Measurements from ENCODE around the gene CRTAC1. TPM values are rescaled to one million over a fixed set of nuclear protein-coding genes. Genes with fewer than 3 reads are reported as not detected.

Gene CRTAC1
- total RNA-seq, 2 donors from 2014 or later: not detected

DNA sequence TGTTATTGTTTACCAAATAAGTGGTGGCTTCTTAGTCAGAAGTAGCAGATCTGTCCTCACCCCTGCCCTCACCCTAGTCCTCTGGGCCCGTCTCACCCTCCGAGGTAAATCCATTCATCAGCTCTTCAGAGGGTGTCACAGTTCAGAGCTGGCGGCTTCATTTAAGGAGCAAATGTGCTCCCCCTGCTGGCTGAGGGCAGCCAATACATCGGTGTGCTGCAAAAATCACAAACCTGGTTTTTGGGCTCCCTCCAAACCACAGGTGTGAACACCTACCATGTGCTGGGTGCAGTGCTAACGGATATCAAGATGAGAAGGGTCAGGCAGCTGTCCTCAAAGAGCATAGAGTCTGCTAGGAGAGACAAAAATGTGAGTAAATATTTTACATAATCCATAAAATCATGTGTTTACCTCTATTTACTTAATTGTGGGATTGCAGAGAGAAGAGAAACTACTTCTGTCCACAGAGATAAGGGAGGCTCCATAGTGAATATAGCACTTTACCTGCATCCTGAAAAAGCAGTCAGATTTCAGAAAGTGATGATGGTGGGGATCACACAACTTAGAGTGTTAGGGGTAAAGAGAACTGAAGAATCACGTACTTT lies 15.5 kb upstream of the CRTAC1 start:
- Mint-ChIP-seq H3K36me3 (ENCODE audit: low read depth) (peaks cover 2% of the 10 kb centered on the region), H3K27ac (no peak overlapping the region), H3K27me3 (peaks cover 45% of the 10 kb centered on the region), H3K4me1 (peaks cover 4% of the 10 kb centered on the region), H3K4me3 (no peak overlapping the region)
- DNase-seq (peak; percentile 30 to 48 (median 33)), ATAC-seq (peak; percentile 84)
- H3K9me3 ChIP-seq (ENCODE audit: control insufficient read depth, low read length, poor library complexity, severe bottlenecking): no peaks in the 10 kb centered on the region

DNA sequence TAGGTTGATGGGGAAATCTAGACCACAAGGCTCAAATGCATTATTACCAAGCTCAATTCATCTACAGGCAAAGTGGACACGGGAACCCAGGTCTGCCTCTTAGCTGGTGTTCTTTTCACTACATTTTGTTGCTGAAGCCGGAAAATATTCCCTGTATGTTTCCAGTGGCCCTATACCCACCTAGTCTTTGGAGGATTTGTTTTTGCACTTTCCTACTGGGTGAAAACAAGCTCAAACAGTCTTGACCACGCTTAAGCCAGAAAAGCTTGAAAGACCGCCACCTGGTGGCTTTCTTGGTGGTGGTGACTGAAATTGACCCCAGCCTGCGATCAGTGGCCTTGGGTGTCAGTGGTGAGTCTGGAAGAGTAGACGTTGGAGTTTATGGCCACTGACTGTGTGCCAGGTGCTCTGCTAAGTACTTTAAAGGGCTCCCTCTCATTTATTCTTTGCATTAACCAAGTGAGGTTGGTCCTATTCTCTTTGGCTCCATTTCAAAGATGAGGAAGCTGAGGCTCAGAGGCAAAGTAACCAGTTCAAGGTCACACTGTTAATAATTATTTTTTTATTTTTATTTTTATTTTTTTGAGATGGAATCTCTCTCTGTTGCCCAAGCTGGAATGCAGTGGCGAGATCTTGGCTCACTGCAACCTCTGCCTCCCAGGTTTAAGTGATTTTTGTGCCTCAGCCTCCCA lies 11.1 kb upstream of the CRTAC1 start:
- peaks cover 80% of the 10 kb centered on the region for H3K27me3 Mint-ChIP-seq

GRCh38 chr10:98039690-98040381 lies 9.4 kb upstream of the CRTAC1 start:
- no peaks in the 10 kb centered on the region for H3K9me3 ChIP-seq (ENCODE audit: control insufficient read depth, low read length, poor library complexity, severe bottlenecking)
- Mint-ChIP-seq H3K4me3 (no peak overlapping the region), H3K4me1 (peaks cover 3% of the 10 kb centered on the region), H3K27ac (no peak overlapping the region), H3K36me3 (ENCODE audit: low read depth) (peaks cover 8% of the 10 kb centered on the region), H3K27me3 (peaks cover 88% of the 10 kb centered on the region)
- ATAC-seq (no peak), DNase-seq (no peak)

More for the DNA sequence above, 11.1 kb upstream of the CRTAC1 start:
- DNase-seq: peak in 1 of 3 donors; percentile 14
- Mint-ChIP-seq H3K4me1 (peaks cover 7% of the 10 kb centered on the region), H3K27ac (no peak overlapping the region), H3K36me3 (ENCODE audit: low read depth) (peaks cover 6% of the 10 kb centered on the region), H3K4me3 (no peak overlapping the region)
- no peak for ATAC-seq
- H3K9me3 ChIP-seq (ENCODE audit: control insufficient read depth, low read length, poor library complexity, severe bottlenecking): no peaks in the 10 kb centered on the region

DNA sequence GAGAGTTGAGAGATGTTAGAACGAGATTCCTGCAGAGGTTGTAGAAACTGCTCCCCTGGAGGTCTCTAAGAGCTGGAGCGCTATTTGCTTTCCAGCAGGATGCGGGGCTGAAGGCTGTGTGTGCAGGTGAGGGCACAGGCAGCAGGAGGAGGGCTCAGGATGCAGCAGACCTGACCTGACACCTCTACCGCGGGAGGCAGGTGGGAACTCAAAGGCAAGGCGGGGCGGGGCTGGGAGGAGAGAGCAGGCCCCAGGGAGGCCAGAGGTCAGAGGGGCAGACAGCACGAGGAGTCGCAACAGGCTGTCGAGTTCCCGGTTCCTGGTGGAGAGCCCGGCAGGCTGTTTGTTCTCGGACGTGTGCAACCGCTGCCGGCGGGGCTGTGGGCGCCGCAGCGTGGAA lies 7.9 kb upstream of the CRTAC1 start:
- no peak for ATAC-seq
- H3K9me3 ChIP-seq (ENCODE audit: control insufficient read depth, low read length, poor library complexity, severe bottlenecking): no peaks in the 10 kb centered on the region
- peaks cover 90% of the 10 kb centered on the region for H3K27me3 Mint-ChIP-seq
- peaks cover 3% of the 10 kb centered on the region for H3K4me1 Mint-ChIP-seq
- H3K4me3 Mint-ChIP-seq: peak overlapping the region; percentile 25
- DNase-seq: no peak
- H3K36me3 Mint-ChIP-seq (ENCODE audit: low read depth): peaks cover 8% of the 10 kb centered on the region
- H3K27ac Mint-ChIP-seq: no peak overlapping the region

DNA sequence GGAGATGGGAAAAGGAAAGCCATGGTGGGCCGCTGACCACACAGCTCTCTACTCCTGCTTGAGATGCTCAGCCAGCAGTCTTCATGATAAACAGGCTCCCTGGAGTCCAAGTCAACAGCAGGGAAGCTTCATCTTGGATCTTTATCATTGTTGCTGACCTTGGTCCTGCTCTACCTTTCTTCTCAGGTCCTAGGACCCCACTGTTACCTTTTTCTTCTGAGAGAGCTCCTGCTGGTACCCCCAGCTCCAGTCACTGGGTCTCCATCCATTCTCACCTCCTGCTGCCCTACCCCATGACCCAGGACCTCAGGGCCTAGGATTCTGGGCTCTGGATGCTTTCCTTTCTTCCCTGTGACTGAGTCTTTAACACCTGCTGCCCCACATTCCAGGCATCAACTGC lies 5.2 kb upstream of the CRTAC1 start:
- peaks cover 6% of the 10 kb centered on the region for H3K36me3 Mint-ChIP-seq (ENCODE audit: low read depth)
- H3K27ac Mint-ChIP-seq: peak overlapping the region; percentile 14
- H3K27me3 Mint-ChIP-seq: peaks cover 89% of the 10 kb centered on the region
- no peak for DNase-seq
- no peak for ATAC-seq
- no peak overlapping the region for H3K4me3 Mint-ChIP-seq
- H3K4me1 Mint-ChIP-seq: peaks cover 3% of the 10 kb centered on the region
- H3K9me3 ChIP-seq (ENCODE audit: control insufficient read depth, low read length, poor library complexity, severe bottlenecking): no peaks in the 10 kb centered on the region

- DNase-seq (no peak), ATAC-seq (no peak)
- H3K9me3 ChIP-seq (ENCODE audit: control insufficient read depth, low read length, poor library complexity, severe bottlenecking): peaks cover 2% of the 10 kb centered on the region
- Mint-ChIP-seq H3K36me3 (ENCODE audit: low read depth) (peaks cover 6% of the 10 kb centered on the region), H3K4me1 (peaks cover 8% of the 10 kb centered on the region), H3K27me3 (peaks cover 82% of the 10 kb centered on the region), H3K4me3 (no peak overlapping the region), H3K27ac (no peak overlapping the region)
These were observed 3.1 kb upstream of the CRTAC1 start for GRCh38 chr10:98033515-98033914.

DNA sequence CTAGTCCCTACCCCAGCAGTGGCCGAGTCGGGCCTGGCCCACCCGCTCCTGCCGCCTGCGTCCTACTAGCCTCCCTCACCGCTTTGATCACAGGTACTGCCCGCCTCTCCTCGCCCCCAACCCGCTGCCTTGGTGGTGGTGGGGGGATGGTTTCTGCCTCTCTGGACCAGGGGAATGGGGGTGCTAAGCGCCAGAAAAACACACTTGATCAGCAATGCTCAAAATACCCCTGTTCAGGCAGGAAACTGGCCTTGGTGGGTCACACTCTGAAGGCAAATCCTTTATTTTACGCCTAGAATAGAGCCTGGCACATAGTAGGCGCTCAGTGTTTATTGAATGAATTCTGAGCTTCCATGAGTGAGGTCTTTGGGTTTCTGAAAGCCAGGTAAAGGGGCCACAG lies 1.0 kb upstream of the CRTAC1 start:
- Mint-ChIP-seq H3K4me1 (peaks cover 9% of the 10 kb centered on the region), H3K27ac (no peak overlapping the region), H3K36me3 (ENCODE audit: low read depth) (peaks cover 2% of the 10 kb centered on the region), H3K27me3 (peaks cover 82% of the 10 kb centered on the region), H3K4me3 (no peak overlapping the region)
- ATAC-seq (no peak), DNase-seq (no peak)
- H3K9me3 ChIP-seq (ENCODE audit: control insufficient read depth, low read length, poor library complexity, severe bottlenecking): peaks cover 3% of the 10 kb centered on the region

DNA sequence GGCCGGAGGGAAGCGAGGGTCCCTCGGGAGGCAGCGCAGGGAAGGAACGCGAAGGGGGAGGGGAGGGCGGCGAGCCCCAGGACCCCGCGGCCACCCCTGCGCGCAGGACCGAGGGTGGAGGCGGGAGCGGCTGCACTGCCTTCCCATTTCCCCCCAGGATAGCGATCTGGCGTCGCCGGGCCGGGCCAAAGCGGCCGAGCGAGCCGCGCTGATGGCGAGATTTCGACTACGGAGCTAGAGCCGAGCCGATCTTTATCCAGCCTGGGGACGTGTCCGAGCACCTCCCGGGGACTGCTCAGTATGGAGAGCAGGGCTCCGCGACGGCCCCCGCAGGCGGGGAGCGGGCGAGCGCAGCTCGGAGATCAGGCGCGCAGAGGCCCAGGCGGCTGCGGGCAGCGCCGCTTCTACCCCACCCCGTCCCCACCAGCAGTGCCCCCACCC lies 590 bp upstream of the CRTAC1 start:
- H3K4me3 Mint-ChIP-seq: no peak overlapping the region
- DNase-seq (no peak), ATAC-seq (no peak)
- H3K27ac Mint-ChIP-seq: no peak overlapping the region
- H3K27me3 Mint-ChIP-seq: peaks cover 82% of the 10 kb centered on the region
- peaks cover 3% of the 10 kb centered on the region for H3K9me3 ChIP-seq (ENCODE audit: control insufficient read depth, low read length, poor library complexity, severe bottlenecking)
- H3K36me3 Mint-ChIP-seq (ENCODE audit: low read depth): peaks cover 2% of the 10 kb centered on the region
- peaks cover 9% of the 10 kb centered on the region for H3K4me1 Mint-ChIP-seq

DNA sequence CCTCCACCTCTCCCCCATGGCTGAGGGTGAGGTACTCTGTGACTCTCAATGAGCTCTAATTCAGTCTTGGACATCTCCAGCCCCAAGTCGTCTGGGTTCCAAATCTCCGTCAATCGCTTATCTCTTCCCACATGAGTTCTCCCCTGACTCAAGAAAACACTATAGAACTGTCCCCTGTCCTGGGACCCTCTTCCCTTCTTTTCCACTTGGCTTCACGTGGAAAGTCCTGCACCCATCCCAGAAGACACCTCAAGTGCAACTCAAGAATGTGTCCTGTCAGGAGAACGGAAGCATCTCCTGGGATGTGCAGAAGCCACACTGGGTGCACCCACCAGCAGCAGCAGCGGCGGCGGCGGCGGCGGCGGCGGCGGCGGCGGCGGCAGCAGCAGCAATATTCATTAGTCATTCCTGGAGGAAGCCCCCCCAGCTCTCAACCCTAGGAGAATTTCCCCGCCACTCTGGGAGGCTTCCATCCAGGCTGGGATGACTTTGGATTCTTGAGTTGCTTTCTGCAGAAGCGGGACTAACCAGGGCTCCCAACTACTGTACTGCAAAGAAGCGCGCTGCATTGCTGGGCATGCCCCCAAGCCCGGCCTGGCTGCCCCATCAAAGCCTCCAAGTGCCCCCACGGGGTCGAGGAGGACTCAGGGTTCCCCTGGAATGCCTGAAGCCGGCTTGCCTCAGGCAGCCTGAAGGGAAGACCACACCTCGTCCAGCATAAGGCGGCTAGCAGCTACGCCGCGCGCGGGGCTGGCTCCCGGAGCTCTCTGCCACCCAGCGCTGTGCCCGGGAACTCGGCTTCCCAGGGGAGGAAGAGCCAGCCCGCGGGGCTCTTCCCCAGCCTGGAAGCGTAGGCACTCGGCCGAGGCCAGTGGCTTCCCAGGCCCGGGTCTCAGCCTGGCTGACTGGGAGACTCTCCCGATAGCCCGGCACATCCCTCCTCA lies 1.0 kb downstream of the CRTAC1 start:
- peaks cover 3% of the 10 kb centered on the region for H3K9me3 ChIP-seq (ENCODE audit: control insufficient read depth, low read length, poor library complexity, severe bottlenecking)
- Mint-ChIP-seq H3K4me1 (peaks cover 9% of the 10 kb centered on the region), H3K36me3 (ENCODE audit: low read depth) (no peaks in the 10 kb centered on the region), H3K4me3 (peak overlapping the region; percentile 47), H3K27me3 (peaks cover 79% of the 10 kb centered on the region), H3K27ac (no peak overlapping the region)
- DNase-seq (no peak), ATAC-seq (no peak)

DNA sequence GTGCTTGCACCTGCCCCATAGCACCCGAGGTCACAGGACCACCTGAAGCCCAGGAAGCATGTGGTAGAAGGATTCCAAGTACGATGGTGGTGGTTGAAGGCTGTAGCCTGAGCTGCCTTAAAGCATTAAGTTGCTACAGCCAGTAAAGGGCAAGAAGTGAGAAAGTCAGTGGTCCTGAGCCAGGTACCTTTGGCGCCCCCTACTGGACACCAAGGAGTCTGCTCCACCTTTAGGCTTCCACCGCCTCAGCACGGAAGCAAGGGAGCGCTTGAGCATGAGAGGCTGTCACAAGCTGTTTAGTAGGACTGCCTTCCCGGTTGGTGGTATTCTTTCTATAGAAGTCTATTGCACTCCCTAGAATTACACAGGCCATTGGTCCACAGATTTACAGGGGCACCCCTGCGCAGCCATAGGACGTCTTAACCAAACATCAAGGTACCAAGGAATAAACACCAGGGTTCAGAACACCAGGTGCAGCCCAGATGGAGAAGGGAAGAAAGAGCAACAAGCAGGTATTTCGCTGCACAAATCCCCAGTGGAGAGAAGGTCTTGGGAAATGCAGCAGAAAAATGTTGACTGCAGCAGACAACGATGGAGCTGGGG lies 2.2 kb downstream of the CRTAC1 start:
- peaks cover 3% of the 10 kb centered on the region for H3K9me3 ChIP-seq (ENCODE audit: control insufficient read depth, low read length, poor library complexity, severe bottlenecking)
- Mint-ChIP-seq H3K4me3 (peak overlapping the region; percentile 7), H3K27ac (no peak overlapping the region), H3K27me3 (peaks cover 79% of the 10 kb centered on the region), H3K4me1 (peaks cover 9% of the 10 kb centered on the region), H3K36me3 (ENCODE audit: low read depth) (no peaks in the 10 kb centered on the region)
- DNase-seq (peak; percentile 27 to 41 (median 36)), ATAC-seq (peak; percentile 68)

GRCh38 chr10:98023024-98023423 lies 7.4 kb downstream of the CRTAC1 start:
- Mint-ChIP-seq H3K36me3 (ENCODE audit: low read depth) (no peaks in the 10 kb centered on the region), H3K27ac (no peak overlapping the region), H3K4me3 (no peak overlapping the region), H3K27me3 (peaks cover 84% of the 10 kb centered on the region), H3K4me1 (no peaks in the 10 kb centered on the region)
- no peak for DNase-seq
- ATAC-seq: no peak
- no peaks in the 10 kb centered on the region for H3K9me3 ChIP-seq (ENCODE audit: control insufficient read depth, low read length, poor library complexity, severe bottlenecking)

- DNase-seq: no peak
- H3K4me1 Mint-ChIP-seq: no peaks in the 10 kb centered on the region
- H3K27ac Mint-ChIP-seq: no peak overlapping the region
These were observed 9.6 kb downstream of the CRTAC1 start for GRCh38 chr10:98020784-98021183.

More at GRCh38 chr10:98020784-98021183, 9.6 kb downstream of the CRTAC1 start:
- Mint-ChIP-seq H3K36me3 (ENCODE audit: low read depth) (peaks cover 3% of the 10 kb centered on the region), H3K27me3 (peaks cover 77% of the 10 kb centered on the region), H3K4me3 (no peak overlapping the region)
- no peaks in the 10 kb centered on the region for H3K9me3 ChIP-seq (ENCODE audit: control insufficient read depth, low read length, poor library complexity, severe bottlenecking)
- no peak for ATAC-seq

Measured in T-helper 17 cell (primary cell).